A673 (cell line): ENCODE results near the gene DENND2D. TPM values are rescaled to one million over a fixed set of nuclear protein-coding genes. Genes with fewer than 3 reads are reported as not detected.

Source experiments
- BruUV-seq: library from RNA; stranded (reverse); fragments of 400-500 nt; replicated peaks from 2 replicates; lab custom pipeline; 2021; lab: Mats Ljungman, UMichigan
- CTCF ChIA-PET: fragments of 300-600 bp; sonication (Branson Sonifier 250); formaldehyde crosslinking; loops from one replicate; lab custom pipeline; 2022; ENCODE audit warnings: antibody characterized with exemption; lab: Charles Lee
- POLR2A ChIA-PET: fragments of 300-600 bp; sonication (Branson Sonifier 250); formaldehyde crosslinking; loops from one replicate; lab custom pipeline; 2022; ENCODE audit warnings: antibody characterized with exemption; ENCODE audit not compliant: low non-redundant PET; lab: Charles Lee
- DNase-seq: peaks from one replicate; pipeline ENCODE4 v3.0.0-alpha.2; 2015; ENCODE audit warnings: low spot score
- H3K27ac ChIP-seq: fragments of 200-600 bp; sonication (generic); 2 replicates; pipeline ENCODE4 v1.5.1; 2016; ENCODE audit warnings: mixed run types, low read depth, mild to moderate bottlenecking, mixed read lengths, antibody characterized with exemption, low read length; ENCODE audit not compliant: poor library complexity, severe bottlenecking
- H3K27me3 ChIP-seq: fragments of 200-600 bp; sonication (generic); replicated peaks from 2 replicates; pipeline ENCODE4 v1.6.1; 2017; ENCODE audit warnings: mixed run types, low read depth, mild to moderate bottlenecking, mixed read lengths, antibody characterized with exemption, low read length; ENCODE audit not compliant: insufficient read depth, poor library complexity
- H3K36me3 ChIP-seq: fragments of 200-600 bp; sonication (generic); 2 replicates; pipeline ENCODE4 v1.6.1; 2016; ENCODE audit warnings: mixed run types, mild to moderate bottlenecking, mixed read lengths, antibody characterized with exemption, low read length; ENCODE audit not compliant: insufficient read depth, poor library complexity, severe bottlenecking
- H3K4me1 ChIP-seq: fragments of 200-600 bp; sonication (generic); 2 replicates; pipeline ENCODE4 v1.6.1; 2017; ENCODE audit warnings: mixed run types, mild to moderate bottlenecking, mixed read lengths, antibody characterized with exemption, low read length; ENCODE audit not compliant: insufficient read depth, poor library complexity, severe bottlenecking
- H3K4me3 ChIP-seq: fragments of 200-600 bp; sonication (generic); 2 replicates; pipeline ENCODE4 v1.5.1; 2016; ENCODE audit warnings: low read depth, mixed run types, mild to moderate bottlenecking, mixed read lengths, low read length; ENCODE audit not compliant: poor library complexity, severe bottlenecking
- H3K9me3 ChIP-seq: fragments of 200-600 bp; sonication (generic); 2 replicates; pipeline ENCODE4 v1.6.1; 2016; ENCODE audit warnings: mixed run types, low read depth, mild to moderate bottlenecking, mixed read lengths, antibody characterized with exemption, low read length; ENCODE audit not compliant: poor library complexity, severe bottlenecking
- CTCF ChIP-seq: fragments of 300-800, 200-600 bp; sonication (generic); conservative IDR thresholded peaks from 2 replicates; pipeline ENCODE4 v1.5.1; 2017; ENCODE audit warnings: low read depth, mild to moderate bottlenecking, antibody characterized with exemption, low read length, moderate library complexity, mixed read lengths
- EZH2 ChIP-seq: fragments of 200-600 bp; sonication (generic); IDR thresholded peaks from 2 replicates; pipeline ENCODE4 v1.6.1; 2017; ENCODE audit warnings: borderline replicate concordance, low read depth, mild to moderate bottlenecking, mixed read lengths, antibody characterized with exemption, low read length; ENCODE audit not compliant: poor library complexity, severe bottlenecking
- intact Hi-C: fragments of 100-400 bp; cut with micrococcal nuclease; formaldehyde crosslinking; loops from one replicate; pipeline ENCODE4 v1.10.0; 2022; ENCODE audit not compliant: unreplicated experiment
- total RNA-seq: library from RNA; stranded (reverse); gene quantifications from 2 replicates; pipeline ENCODE4 v1.2.3, GENCODE V29; 2021

DENND2D gene
- total RNA-seq, 1 experiment from 2014 or later: not detected

- DNase-seq: no peak
- Histone ChIP-seq H3K27me3 (peaks cover 44% of the 10 kb centered on the region), H3K27ac (no peak overlapping the region), H3K9me3 (no peaks in the 10 kb centered on the region), H3K4me3 (no peak overlapping the region), H3K4me1 (no peaks in the 10 kb centered on the region), H3K36me3 (no peaks in the 10 kb centered on the region)
- POLR2A ChIA-PET: no interaction called here
- BruUV-seq: no TSS peak
- CTCF ChIA-PET: no interaction called here
- TF ChIP-seq EZH2: no peak
- no peak for TF ChIP-seq CTCF
- intact Hi-C loops: no loop called here
Observed at GRCh38 chr1:111236806-111237205, 36.4 kb upstream of the DENND2D start.

GRCh38 chr1:111236379-111236778, 35.9 kb upstream of the DENND2D start:
- CTCF ChIA-PET: no interaction called here
- peaks cover 49% of the 10 kb centered on the region for H3K27me3 ChIP-seq
- BruUV-seq: no TSS peak

GRCh38 chr1:111234866-111235265, 34.4 kb upstream of the DENND2D start:
- CTCF ChIA-PET: no interaction called here
- no peaks in the 10 kb centered on the region for H3K36me3 ChIP-seq
- TF ChIP-seq EZH2 (no peak), CTCF (no peak)
- no peak for DNase-seq
- intact Hi-C loops: no loop called here
- POLR2A ChIA-PET: no interaction called here
- H3K27ac ChIP-seq: no peak overlapping the region
- BruUV-seq: no TSS peak
- no peak overlapping the region for H3K4me3 ChIP-seq
- peaks cover 53% of the 10 kb centered on the region for H3K27me3 ChIP-seq
- no peaks in the 10 kb centered on the region for H3K4me1 ChIP-seq
- H3K9me3 ChIP-seq: no peaks in the 10 kb centered on the region

More at GRCh38 chr1:111236379-111236778, 35.9 kb upstream of the DENND2D start:
- TF ChIP-seq EZH2: no peak
- TF ChIP-seq CTCF: no peak
- no peak overlapping the region for H3K27ac ChIP-seq
- H3K36me3 ChIP-seq: no peaks in the 10 kb centered on the region
- no peak for DNase-seq
- H3K4me3 ChIP-seq: no peak overlapping the region
- H3K9me3 ChIP-seq: no peaks in the 10 kb centered on the region
- intact Hi-C loops: no loop called here
- H3K4me1 ChIP-seq: no peaks in the 10 kb centered on the region
- POLR2A ChIA-PET: no interaction called here
